Measurements from ENCODE around the gene TTPAL. TPM values are rescaled to one million over a fixed set of nuclear protein-coding genes. Genes with fewer than 3 reads are reported as not detected.

TTPAL gene
- total RNA-seq, 1 experiment from 2014 or later = 20.4 TPM

DNA sequence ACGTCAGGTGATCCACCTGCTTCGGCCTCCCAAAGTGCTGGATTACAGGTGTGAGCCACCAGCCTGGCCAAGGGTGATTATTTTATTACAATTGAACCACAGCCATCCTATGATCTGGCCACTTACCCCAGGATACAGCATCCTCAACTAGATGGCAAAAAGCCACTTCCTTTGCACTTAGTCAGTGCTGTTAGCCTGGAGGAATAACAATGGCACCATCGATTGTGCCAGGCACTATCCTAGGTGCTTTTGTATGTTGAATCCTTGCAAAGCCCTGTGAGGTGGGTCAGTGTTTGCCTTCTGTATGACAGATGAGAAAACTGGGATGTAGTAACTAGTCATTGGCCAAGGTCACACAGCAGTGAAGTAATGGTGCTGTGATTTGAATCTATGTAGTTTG lies 11.2 kb upstream of the TTPAL start:
- Histone ChIP-seq H3K4me2 (ENCODE audit: low read length) (no peak overlapping the region), H3K27ac (ENCODE audit: low read depth, low read length) (no peak overlapping the region), H3K9ac (ENCODE audit: low read length) (no peak overlapping the region), H3K9me3 (ENCODE audit: control insufficient read depth in 1 of 2, insufficient read depth in 1 of 2, low read depth in 1 of 2, low read length in 2 of 2) (no peaks in the 10 kb centered on the region), H3K4me3 (replicated peaks in 1 of 2; ENCODE audit: low read depth in 1 of 2, low read length in 2 of 2) (no peak overlapping the region), H4K20me1 (ENCODE audit: insufficient read depth) (no peaks in the 10 kb centered on the region), H3K4me1 (ENCODE audit: control insufficient read depth in 1 of 2, insufficient read depth in 2 of 2, low read length in 2 of 2) (peaks cover 0 to 8% of the 10 kb centered on the region in 2 experiments; a peak in 1 of 4 replicates), H2AFZ (ENCODE audit: low read depth, low read length, poor library complexity, severe bottlenecking) (no peak overlapping the region), H3K79me2 (ENCODE audit: insufficient read depth, low read length) (no peaks in the 10 kb centered on the region), H3K9me2 (ENCODE audit: insufficient read depth) (no peaks in the 10 kb centered on the region), H3K36me3 (ENCODE audit: control insufficient read depth in 1 of 2, insufficient read depth in 2 of 2, low read length in 2 of 2) (no peaks in the 10 kb centered on the region), H3K27me3 (ENCODE audit: insufficient read depth, low read length) (no peaks in the 10 kb centered on the region)
- ATAC-seq (no peak), DNase-seq (ENCODE audit: low read depth, low spot score) (no peak)
- POLR2A ChIA-PET = no interaction called here
- CTCF ChIA-PET = no interaction called here
- TF ChIP-seq CBX3 (IDR thresholded peaks at IDR 0.05; ENCODE audit: low read depth) (no peak), SIN3A (IDR thresholded peaks at IDR 0.05; ENCODE audit: low read depth) (no peak), EZH2 (IDR thresholded peaks at IDR 0.05) (no peak), EGR1 (IDR thresholded peaks at IDR 0.05; ENCODE audit: low read depth) (no peak), POLR2AphosphoS5 (IDR thresholded peaks at IDR 0.05; ENCODE audit: low read depth, low read length) (no peak), ELF1 (IDR thresholded peaks at IDR 0.05; ENCODE audit: borderline replicate concordance, low read depth) (no peak)
- TF ChIP-seq, protein P1, sequence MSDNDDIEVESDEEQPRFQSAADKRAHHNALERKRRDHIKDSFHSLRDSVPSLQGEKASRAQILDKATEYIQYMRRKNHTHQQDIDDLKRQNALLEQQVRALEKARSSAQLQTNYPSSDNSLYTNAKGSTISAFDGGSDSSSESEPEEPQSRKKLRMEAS (IDR thresholded peaks at IDR 0.05) = no peak
- RAD21 ChIA-PET (ENCODE audit: low non-redundant PET in 1 of 2, low total read pairs in 2 of 2, uncharacterized antibody in 2 of 2, unreplicated experiment in 2 of 2) = no interaction called here
- intact Hi-C loops (cut with micrococcal nuclease) = loop anchor here (5.0 to 10.0 kb wide), 2 partner anchors 150 to 347 kb away; partner anchors contain the start of gene FITM2
- no TSS peak for BruUV-seq (replicated peaks)

DNA sequence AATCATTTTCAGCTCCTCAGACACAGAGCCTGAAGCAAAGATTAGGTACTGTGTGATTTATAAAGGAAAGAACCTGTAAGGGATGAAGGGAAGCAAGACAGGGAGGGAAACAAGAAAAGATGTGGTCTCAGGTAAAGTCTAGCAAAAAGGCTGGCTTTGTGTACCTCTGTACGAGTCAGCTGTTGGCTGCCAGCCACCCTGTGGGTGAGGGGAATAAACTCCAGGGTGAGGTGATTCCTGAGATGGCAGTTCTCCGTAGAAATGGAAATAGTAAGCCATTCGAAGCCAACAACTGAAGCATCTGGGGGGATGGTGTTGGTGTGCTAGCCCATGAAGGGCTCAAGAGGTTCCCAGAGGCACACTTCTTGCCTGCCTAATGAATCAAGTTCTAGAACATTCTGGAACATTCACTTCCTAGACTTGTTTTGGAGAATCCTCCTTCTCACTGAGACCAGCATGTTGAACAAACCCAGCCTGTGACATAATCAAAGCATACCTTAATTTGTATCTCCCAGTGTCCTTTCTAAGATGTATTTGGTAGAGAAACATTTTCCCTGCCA lies 10.6 kb upstream of the TTPAL start:
- ATAC-seq (no peak), DNase-seq (ENCODE audit: low read depth, low spot score) (no peak)
- H3K9me3 ChIP-seq (ENCODE audit: control insufficient read depth in 1 of 2, insufficient read depth in 1 of 2, low read depth in 1 of 2, low read length in 2 of 2) = no peaks in the 10 kb centered on the region
- no peaks in the 10 kb centered on the region for H3K79me2 ChIP-seq (ENCODE audit: insufficient read depth, low read length)
- no peaks in the 10 kb centered on the region for H4K20me1 ChIP-seq (ENCODE audit: insufficient read depth)
- POLR2A ChIA-PET = no interaction called here
- H3K4me3 ChIP-seq (replicated peaks in 1 of 2; ENCODE audit: low read depth in 1 of 2, low read length in 2 of 2) = no peak overlapping the region
- no peak overlapping the region for H3K4me2 ChIP-seq (ENCODE audit: low read length)
- no TSS peak for BruUV-seq (replicated peaks)
- H3K4me1 ChIP-seq (ENCODE audit: control insufficient read depth in 1 of 2, insufficient read depth in 2 of 2, low read length in 2 of 2) = peaks cover 0 to 8% of the 10 kb centered on the region in 2 experiments; a peak in 1 of 4 replicates
- no peak for TF ChIP-seq ZNF274 (IDR thresholded peaks at IDR 0.05; ENCODE audit: low read depth, low read length)
- no peak for TF ChIP-seq CEBPB (IDR thresholded peaks at IDR 0.05; ENCODE audit: low read depth)
- TF ChIP-seq JUND (IDR thresholded peaks at IDR 0.05) = no peak
- TF ChIP-seq POLR2AphosphoS5 (IDR thresholded peaks at IDR 0.05; ENCODE audit: low read depth, low read length) = no peak
- no peak for TF ChIP-seq ELF1 (IDR thresholded peaks at IDR 0.05; ENCODE audit: borderline replicate concordance, low read depth)
- TF ChIP-seq, protein P2, sequence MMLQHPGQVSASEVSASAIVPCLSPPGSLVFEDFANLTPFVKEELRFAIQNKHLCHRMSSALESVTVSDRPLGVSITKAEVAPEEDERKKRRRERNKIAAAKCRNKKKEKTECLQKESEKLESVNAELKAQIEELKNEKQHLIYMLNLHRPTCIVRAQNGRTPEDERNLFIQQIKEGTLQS (IDR thresholded peaks at IDR 0.05) = no peak
- TF ChIP-seq SIN3A (IDR thresholded peaks at IDR 0.05; ENCODE audit: low read depth) = no peak
- no peak for TF ChIP-seq TCF7L2 (IDR thresholded peaks at IDR 0.05; ENCODE audit: borderline replicate concordance, extremely low read depth, insufficient read depth, insufficient read length)
- TF ChIP-seq, protein P3, sequence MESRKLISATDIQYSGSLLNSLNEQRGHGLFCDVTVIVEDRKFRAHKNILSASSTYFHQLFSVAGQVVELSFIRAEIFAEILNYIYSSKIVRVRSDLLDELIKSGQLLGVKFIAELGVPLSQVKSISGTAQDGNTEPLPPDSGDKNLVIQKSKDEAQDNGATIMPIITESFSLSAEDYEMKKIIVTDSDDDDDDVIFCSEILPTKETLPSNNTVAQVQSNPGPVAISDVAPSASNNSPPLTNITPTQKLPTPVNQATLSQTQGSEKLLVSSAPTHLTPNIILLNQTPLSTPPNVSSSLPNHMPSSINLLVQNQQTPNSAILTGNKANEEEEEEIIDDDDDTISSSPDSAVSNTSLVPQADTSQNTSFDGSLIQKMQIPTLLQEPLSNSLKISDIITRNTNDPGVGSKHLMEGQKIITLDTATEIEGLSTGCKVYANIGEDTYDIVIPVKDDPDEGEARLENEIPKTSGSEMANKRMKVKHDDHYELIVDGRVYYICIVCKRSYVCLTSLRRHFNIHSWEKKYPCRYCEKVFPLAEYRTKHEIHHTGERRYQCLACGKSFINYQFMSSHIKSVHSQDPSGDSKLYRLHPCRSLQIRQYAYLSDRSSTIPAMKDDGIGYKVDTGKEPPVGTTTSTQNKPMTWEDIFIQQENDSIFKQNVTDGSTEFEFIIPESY (IDR thresholded peaks at IDR 0.05; ENCODE audit: extremely low read depth, insufficient replicate concordance, low read length) = no peak
- no peak for TF ChIP-seq RAD21 (IDR thresholded peaks at IDR 0.05; ENCODE audit: low read depth)
- H2AFZ ChIP-seq (ENCODE audit: low read depth, low read length, poor library complexity, severe bottlenecking) = no peak overlapping the region
- CTCF ChIA-PET = no interaction called here
- intact Hi-C loops (cut with micrococcal nuclease) = loop anchor here (10.0 kb wide), 1 partner anchor 150 kb away; the partner anchor contains the start of gene FITM2
- no peak overlapping the region for H3K9ac ChIP-seq (ENCODE audit: low read length)
- RAD21 ChIA-PET (ENCODE audit: low non-redundant PET in 1 of 2, low total read pairs in 2 of 2, uncharacterized antibody in 2 of 2, unreplicated experiment in 2 of 2) = no interaction called here
- H3K27ac ChIP-seq (ENCODE audit: low read depth, low read length) = no peak overlapping the region
- H3K36me3 ChIP-seq (ENCODE audit: control insufficient read depth in 1 of 2, insufficient read depth in 2 of 2, low read length in 2 of 2) = no peaks in the 10 kb centered on the region
- no peaks in the 10 kb centered on the region for H3K27me3 ChIP-seq (ENCODE audit: insufficient read depth, low read length)
- H3K9me2 ChIP-seq (ENCODE audit: insufficient read depth) = no peaks in the 10 kb centered on the region

Data from HCT116 (cell line).